ENCODE results near the gene FMNL2.

The FMNL2 gene

DNA sequence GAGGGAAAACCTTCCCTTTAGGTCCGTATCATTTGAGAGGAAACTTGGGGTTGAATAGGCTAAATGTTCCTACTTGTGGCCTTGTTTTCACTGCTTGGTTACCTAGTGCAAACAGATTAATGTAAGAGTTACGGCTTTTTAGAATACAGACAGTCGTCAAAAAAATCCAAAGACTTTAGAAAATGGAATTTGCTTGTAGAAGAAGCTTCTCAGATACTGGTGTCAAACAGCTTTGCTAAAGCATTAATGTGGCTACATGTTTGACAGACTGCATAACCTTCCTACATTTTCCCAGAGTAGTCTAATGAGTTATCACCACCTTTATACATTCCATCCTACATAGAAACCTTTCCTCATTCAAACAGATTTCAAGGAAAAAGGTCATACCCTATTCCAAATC lies 114.6 kb downstream of the FMNL2 start:
- no peak for DNase-seq (ENCODE audit: low spot score)

DNA sequence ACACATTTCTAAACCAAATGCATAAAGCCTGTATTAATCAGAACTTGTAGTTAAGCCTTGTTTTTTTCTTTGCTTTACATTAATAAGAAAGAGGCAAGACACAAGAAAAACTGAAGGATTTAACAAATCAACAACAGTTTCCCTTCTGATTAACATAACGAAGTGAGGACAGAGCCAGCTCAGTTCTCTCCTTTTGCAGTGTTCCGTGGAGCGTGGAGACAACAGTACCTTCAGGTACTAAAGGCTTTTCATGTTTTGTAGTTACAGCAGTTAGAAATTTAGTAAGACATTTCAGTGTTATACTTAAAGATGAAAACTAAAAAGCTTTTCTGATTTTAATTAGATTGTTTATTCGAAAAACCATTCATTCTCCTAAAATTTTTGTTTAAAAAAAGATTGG lies 115.2 kb downstream of the FMNL2 start:
- no peak for DNase-seq (ENCODE audit: low spot score)

DNA sequence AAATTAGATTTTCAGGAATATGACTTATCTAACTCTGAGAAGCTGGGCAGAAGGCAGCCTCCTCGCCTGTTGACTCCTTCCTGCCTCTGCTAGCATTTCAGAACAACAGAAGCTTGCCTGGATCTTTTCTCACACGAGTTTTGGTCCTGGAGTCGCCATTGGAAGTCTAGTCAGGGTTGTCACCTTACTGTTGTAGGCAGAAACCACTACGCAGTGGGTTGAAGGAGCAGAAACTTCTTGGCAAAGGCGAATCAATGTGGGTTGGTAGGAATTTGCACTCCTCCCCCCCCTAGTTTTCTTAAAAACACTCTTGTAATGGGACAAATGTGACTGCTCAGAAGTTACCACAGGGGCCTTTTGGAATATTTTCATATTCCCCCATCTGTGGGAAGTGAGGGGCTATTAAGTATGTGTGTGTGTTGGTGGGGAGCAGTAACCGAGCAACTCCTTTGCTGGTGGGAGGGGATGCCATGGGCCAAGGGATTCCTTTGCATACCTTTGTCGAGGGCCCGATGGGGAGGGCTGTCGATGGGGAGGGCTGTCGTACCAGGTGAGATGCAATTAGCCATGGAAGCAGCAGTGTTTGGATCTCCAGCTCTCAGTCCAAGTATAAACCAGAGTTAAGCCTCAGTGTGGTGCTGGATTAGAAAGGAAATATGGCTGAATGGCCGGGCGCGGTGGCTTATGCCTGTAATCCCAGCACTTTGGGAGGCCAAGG lies 117.4 kb downstream of the FMNL2 start:
- no peak for DNase-seq (ENCODE audit: low spot score)

GRCh38 chr2:152453129-152453911 lies 118.3 kb downstream of the FMNL2 start:
- DNase-seq (ENCODE audit: low spot score) = peak; percentile 62

DNA sequence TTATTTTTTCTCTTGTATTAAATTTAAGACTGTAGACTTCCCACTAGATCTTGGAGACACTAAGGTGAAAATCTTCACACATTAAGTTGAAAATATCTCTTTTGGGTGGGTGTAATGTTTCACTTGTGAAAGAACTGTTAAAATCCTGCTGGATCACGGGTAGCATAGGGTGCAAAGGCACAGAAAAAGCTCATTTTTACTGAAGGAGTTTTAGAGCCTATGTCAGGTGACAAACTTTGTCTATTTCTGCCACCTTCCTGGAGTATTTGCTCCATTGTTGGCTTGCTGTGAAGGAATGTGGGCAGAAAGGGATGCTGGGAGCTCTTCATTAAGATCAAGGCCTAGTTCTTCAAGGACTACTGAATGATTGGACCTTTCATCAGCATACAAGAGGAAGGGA lies 119.4 kb downstream of the FMNL2 start:
- no peak for DNase-seq (ENCODE audit: low spot score)

- no peak for DNase-seq (ENCODE audit: low spot score)
Observed at GRCh38 chr2:152454960-152455359, 120.0 kb downstream of the FMNL2 start.

DNA sequence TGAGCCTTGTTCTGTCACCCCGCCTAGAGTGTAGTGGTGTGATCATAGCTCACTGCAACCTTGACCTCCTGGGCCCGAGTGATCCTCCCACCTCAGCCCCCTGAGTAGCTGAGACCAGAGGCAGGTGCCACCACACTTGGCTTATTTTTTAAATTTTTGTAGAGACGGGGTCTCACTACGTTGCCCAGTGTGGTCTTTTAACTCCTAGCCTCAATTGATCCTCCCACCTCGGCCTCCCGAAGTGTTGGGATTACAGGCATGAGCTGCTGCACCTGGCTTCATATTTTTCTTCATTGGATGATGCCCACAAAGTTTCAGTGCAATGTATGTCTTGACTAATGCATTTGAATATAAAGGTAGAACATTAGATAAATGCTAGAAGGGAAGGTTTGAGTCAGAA lies 120.8 kb downstream of the FMNL2 start:
- no peak for DNase-seq (ENCODE audit: low spot score)

DNA sequence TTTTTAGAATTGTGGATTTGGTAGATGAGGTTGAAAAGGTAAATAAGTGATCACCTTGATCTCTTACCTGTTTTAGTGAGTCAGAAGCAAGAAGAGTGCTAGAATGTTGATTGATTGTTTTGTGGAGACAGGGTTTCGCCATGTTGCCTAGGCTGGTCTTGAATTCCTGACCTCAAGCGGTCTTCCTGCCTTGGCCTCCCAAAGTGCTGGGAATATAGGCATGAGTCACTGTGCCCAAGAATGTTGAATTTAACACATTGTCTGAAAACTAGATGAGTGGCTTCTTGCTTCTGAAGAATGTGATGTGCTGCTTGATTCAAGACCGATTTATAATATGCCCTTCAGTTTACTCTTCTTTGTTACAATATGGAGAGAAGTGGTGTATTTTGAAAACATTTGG lies 121.3 kb downstream of the FMNL2 start:
- no peak for DNase-seq (ENCODE audit: low spot score)

DNA sequence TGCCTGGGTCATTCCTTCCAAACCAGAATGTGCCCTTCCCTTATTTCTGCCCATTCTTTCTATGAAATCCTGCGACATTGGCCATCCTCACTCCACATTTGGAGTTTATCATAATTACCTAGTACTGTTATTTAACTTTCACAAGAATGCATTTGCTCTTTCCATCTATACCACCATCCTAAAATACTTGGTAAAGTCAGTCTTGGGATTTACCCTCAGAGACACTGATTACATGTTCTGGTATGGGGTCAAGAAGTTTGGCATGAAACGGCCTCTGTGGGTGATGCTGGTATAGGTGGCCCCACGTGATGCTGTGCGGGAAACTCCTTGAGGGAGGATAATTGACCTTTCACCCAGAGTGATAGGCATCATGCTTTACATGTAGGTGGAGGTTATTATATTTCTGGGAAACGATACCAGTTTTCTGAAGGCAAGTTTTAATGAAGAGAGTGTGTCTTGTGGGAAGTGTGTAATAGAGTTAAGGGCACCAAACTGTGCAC lies 123.5 kb downstream of the FMNL2 start:
- no peak for DNase-seq (ENCODE audit: low spot score)

- DNase-seq (ENCODE audit: low spot score) = no peak
Observed at GRCh38 chr2:152459091-152459490, 124.1 kb downstream of the FMNL2 start.

DNA sequence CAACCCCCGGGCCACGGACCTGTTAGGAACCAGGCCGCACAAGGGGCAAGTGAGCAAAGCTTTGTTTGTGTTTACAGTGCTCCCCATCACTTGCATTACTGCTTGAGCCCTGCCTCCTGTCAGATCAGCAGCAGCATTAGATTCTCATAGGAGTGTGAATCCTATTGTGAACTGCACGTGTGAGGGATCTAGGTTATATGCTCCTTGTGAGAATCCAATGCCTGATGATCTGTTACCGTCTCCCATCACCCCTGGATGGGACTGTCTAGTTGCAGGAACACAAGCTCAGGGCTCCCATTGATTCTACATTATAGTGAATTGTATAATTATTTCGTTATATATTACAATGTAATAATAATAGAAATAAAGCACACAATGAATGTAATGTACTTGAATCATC lies 125.6 kb downstream of the FMNL2 start:
- DNase-seq (ENCODE audit: low spot score) = no peak

- no peak for DNase-seq (ENCODE audit: low spot score)
Observed at GRCh38 chr2:152462120-152462519, 127.1 kb downstream of the FMNL2 start.

DNA sequence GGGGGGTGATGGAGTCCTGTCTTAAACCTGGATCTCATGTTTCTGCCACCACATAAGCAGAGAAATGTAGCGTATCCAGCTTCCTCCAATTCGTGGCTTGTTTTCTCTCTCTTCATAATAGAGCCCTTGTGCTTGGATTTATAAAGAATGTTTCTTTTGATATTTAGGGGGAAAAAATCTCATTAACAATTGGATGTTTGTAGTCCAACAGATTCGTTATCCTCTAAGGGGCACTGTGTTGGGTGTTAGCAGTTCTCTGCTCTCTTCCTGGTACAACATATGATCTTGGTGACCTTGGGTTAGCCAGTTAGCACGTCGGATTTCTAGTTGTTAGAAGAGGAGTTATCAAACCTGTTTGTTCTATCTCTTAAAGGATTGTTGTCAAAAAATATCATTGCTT lies 127.8 kb downstream of the FMNL2 start:
- DNase-seq (ENCODE audit: low spot score) = no peak

GRCh38 chr2:152464851-152465470 lies 130.0 kb downstream of the FMNL2 start:
- no peak for DNase-seq (ENCODE audit: low spot score)

DNA sequence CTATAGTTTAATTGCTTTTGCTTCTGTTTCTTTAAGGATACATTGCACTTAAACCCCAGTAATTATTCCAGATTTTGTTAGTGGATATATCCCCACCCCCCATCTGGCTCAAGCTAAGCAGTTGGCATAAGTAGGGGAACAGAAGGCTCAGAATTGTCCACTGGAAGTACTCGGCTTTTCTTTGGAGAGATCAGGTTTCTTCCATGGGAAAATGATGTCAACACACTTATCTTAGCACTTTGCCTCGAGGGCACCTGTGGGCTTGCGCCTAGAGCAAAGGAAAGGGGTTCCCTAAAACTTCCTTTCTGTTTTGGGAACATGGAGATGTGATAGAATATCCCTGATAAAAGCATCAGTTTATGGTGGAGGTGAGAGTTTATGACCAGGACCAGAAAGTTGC lies 130.6 kb downstream of the FMNL2 start:
- no peak for DNase-seq (ENCODE audit: low spot score)

DNA sequence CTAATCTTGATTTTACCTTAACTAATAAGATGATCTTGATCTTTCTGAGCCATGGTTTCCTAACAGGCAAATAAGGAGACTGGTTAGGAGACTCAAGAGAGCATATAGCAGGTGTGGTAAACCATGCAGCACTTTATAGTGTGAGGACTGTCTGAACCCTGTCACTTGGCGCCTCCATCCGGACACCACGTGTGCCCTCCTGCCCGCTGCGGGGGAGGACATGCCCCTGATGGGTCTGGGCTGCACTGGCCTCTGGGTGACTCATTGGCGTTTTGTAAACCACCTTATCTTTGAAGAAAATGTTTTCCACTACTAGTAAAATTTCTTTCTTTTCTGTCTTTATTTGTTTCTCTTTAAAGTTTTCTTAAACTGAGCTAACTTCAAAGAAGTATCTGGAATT lies 131.1 kb downstream of the FMNL2 start:
- DNase-seq (ENCODE audit: low spot score) = no peak

- no peak for DNase-seq (ENCODE audit: low spot score)
Observed at GRCh38 chr2:152466980-152467676, 132.2 kb downstream of the FMNL2 start.

- no peak for DNase-seq (ENCODE audit: low spot score)
Observed at GRCh38 chr2:152467677-152468410, 132.9 kb downstream of the FMNL2 start.

DNA sequence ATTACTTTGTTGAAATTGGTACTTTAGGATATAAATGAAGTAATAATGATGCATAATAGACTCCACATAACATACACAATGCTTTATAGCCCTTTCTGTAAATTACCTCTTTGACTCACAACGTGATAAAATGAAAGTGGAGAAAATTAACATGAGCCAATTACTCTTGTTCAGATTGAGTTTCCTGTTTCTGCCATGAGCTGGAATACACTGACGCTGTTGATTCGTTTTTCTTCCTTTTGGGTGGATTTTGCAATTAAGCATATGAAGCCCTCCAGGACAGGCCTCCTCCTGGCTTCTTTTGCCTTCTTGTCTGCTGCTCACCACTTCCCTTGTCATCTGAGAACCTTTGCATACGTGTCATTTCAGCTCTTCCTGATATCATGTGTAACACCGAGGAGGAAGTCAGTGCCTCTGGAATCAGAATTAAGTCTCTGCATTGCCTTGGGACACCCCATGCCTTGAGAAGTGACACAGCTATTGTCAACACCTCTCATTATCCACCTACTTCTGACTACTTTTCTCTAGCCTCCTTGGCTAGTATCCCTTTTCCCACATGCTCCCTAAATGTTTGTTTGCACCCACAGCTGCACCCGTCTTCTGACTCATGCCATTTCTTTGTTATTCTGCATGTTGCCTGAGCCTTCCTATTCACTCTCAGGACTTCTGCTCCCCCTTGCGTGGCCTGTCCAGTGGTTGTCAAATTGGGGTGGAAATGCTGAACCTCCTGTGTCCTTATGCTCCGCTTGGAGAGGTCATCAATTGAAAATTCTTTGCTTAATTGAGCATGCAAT lies 134.1 kb downstream of the FMNL2 start:
- no peak for DNase-seq (ENCODE audit: low spot score)

- no peak for DNase-seq (ENCODE audit: low spot score)
Observed at GRCh38 chr2:152470861-152471854, 136.2 kb downstream of the FMNL2 start.
